Measurements from ENCODE around the gene DDX20. TPM values are rescaled to one million over a fixed set of nuclear protein-coding genes. Genes with fewer than 3 reads are reported as not detected.

The DDX20 gene
- total and polyA plus RNA-seq, 3 donors from 2014 or later, result 86.3 to 168 (median 148) TPM

- intact Hi-C loops (cut with DNase I; ENCODE audit: low total_unique reads), result no loop called here
Observed at GRCh38 chr1:111762332-111762731, 6.6 kb downstream of the DDX20 start.

GRCh38 chr1:111768023-111768422, 12.3 kb downstream of the DDX20 start:
- intact Hi-C loops (cut with DNase I; ENCODE audit: low total_unique reads), result no loop called here
- TF ChIP-seq POLR2A (IDR thresholded peaks at IDR 0.05) (no peak), CTCF (IDR thresholded peaks at IDR 0.05) (no peak)
- no peak for DNase-seq
- no peak overlapping the region for H3K27ac ChIP-seq
- H3K27me3 ChIP-seq, result no peaks in the 10 kb centered on the region
- no peaks in the 10 kb centered on the region for H3K4me1 ChIP-seq
- no peaks in the 10 kb centered on the region for H3K9me3 ChIP-seq
- no peak overlapping the region for H3K4me3 ChIP-seq
- no peaks in the 10 kb centered on the region for H3K36me3 ChIP-seq (ENCODE audit: low read depth, missing control alignments)

More at GRCh38 chr1:111762332-111762731, 6.6 kb downstream of the DDX20 start:
- Histone ChIP-seq H3K4me1 (peaks cover under 1% of the 10 kb centered on the region), H3K27ac (no peak overlapping the region), H3K36me3 (ENCODE audit: low read depth, missing control alignments) (no peaks in the 10 kb centered on the region), H3K27me3 (no peaks in the 10 kb centered on the region), H3K4me3 (no peak overlapping the region), H3K9me3 (no peaks in the 10 kb centered on the region)
- TF ChIP-seq CTCF (IDR thresholded peaks at IDR 0.05), result no peak
- no peak for TF ChIP-seq POLR2A (IDR thresholded peaks at IDR 0.05)
- 90 to 91% methylated on average over 2 of the region's 2 CpGs for WGBS, 2 donors
- no peak for DNase-seq

- Histone ChIP-seq H3K27me3 (no peaks in the 10 kb centered on the region), H3K4me1 (no peaks in the 10 kb centered on the region), H3K4me3 (no peak overlapping the region), H3K9me3 (no peaks in the 10 kb centered on the region), H3K36me3 (ENCODE audit: low read depth, missing control alignments) (no peaks in the 10 kb centered on the region), H3K27ac (no peak overlapping the region)
- no peak for DNase-seq
- TF ChIP-seq POLR2A (IDR thresholded peaks at IDR 0.05) (no peak), CTCF (IDR thresholded peaks at IDR 0.05) (no peak)
- intact Hi-C loops (cut with DNase I; ENCODE audit: low total_unique reads), result no loop called here
Observed at GRCh38 chr1:111768625-111769024, 12.9 kb downstream of the DDX20 start.

- no peaks in the 10 kb centered on the region for H3K9me3 ChIP-seq
- DNase-seq, result peak; percentile 53
- 35 to 38% methylated on average over 6 of the region's 6 CpGs for WGBS, 2 donors
- intact Hi-C loops (cut with DNase I; ENCODE audit: low total_unique reads), result no loop called here
- H3K27me3 ChIP-seq, result no peaks in the 10 kb centered on the region
- TF ChIP-seq POLR2A (IDR thresholded peaks at IDR 0.05), result no peak
- TF ChIP-seq CTCF (IDR thresholded peaks at IDR 0.05), result peak; percentile 66 to 86 (median 79)
- no peak overlapping the region for H3K27ac ChIP-seq
- no peak overlapping the region for H3K4me3 ChIP-seq
- H3K36me3 ChIP-seq (ENCODE audit: low read depth, missing control alignments), result no peaks in the 10 kb centered on the region
- no peaks in the 10 kb centered on the region for H3K4me1 ChIP-seq
Observed at GRCh38 chr1:111769517-111770146, 13.9 kb downstream of the DDX20 start.

GRCh38 chr1:111770916-111771315, 15.2 kb downstream of the DDX20 start:
- no peaks in the 10 kb centered on the region for H3K27me3 ChIP-seq
- no peaks in the 10 kb centered on the region for H3K36me3 ChIP-seq (ENCODE audit: low read depth, missing control alignments)
- 85 to 86% methylated on average over 4 of the region's 4 CpGs for WGBS, 2 donors
- H3K9me3 ChIP-seq, result no peaks in the 10 kb centered on the region
- TF ChIP-seq CTCF (IDR thresholded peaks at IDR 0.05) (no peak), POLR2A (IDR thresholded peaks at IDR 0.05) (no peak)
- intact Hi-C loops (cut with DNase I; ENCODE audit: low total_unique reads), result no loop called here
- H3K4me1 ChIP-seq, result no peaks in the 10 kb centered on the region
- H3K4me3 ChIP-seq, result no peak overlapping the region
- no peak overlapping the region for H3K27ac ChIP-seq
- DNase-seq, result no peak
